GM18507 (cell line): Measurements from ENCODE around the gene OR2C3.
A peak's percentile ranks its signal among the peaks of the same experiment; 100 is the strongest.
"Not testable (repeated sequence)": the region's sequence is repeated elsewhere in the genome, so short reads cannot be mapped to it uniquely, and the experiment has no call there.

Source experiments
- DNase-seq: peaks from one replicate; pipeline ENCODE4 v3.0.0; 2011; ENCODE audit warnings: low read depth; ENCODE audit not compliant: insufficient read length; ENCODE audit errors: extremely low spot score
- FAIRE-seq: peaks from 2 replicates; lab custom pipeline; 2011; peaks lifted over from hg19 to GRCh38; lab: Jason Lieb, UNC

The OR2C3 gene

DNA sequence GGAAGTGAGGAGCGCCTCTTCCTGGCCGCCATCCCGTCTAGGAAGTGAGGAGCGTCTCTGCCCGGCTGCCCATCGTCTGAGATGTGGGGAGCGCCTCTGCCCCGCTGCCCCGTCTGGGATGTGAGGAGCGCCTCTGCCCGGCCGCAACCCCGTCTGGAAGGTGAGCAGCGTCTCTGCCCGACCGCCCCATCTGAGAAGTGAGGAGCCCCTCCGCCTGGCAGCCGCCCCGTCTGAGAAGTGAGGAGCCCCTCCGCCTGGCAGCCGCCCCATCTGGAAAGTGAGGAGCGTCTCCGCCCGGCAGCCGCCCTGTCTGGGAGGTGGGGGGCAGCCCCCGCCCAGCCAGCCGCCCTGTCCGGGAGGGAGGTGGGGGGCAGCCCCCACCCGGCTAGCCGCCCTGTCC, 14.4 kb downstream of the OR2C3 start:
- FAIRE-seq, DNase-seq: not testable (repeated sequence)

DNA sequence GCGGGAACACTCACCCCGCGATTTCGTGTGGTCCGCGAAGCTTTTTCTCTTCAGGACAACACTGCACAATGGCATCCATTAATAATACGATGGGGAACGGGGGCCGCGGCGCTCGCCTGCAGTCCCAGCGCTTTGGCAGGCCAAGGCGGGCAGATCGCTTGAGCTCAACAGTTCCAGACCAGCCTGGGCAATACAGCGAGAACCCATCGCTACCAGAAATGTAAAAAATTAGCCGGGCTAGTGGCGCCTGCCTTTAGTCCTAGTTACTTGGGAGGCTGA, 17.7 kb downstream of the OR2C3 start:
- FAIRE-seq (no peak), DNase-seq (no peak)

DNA sequence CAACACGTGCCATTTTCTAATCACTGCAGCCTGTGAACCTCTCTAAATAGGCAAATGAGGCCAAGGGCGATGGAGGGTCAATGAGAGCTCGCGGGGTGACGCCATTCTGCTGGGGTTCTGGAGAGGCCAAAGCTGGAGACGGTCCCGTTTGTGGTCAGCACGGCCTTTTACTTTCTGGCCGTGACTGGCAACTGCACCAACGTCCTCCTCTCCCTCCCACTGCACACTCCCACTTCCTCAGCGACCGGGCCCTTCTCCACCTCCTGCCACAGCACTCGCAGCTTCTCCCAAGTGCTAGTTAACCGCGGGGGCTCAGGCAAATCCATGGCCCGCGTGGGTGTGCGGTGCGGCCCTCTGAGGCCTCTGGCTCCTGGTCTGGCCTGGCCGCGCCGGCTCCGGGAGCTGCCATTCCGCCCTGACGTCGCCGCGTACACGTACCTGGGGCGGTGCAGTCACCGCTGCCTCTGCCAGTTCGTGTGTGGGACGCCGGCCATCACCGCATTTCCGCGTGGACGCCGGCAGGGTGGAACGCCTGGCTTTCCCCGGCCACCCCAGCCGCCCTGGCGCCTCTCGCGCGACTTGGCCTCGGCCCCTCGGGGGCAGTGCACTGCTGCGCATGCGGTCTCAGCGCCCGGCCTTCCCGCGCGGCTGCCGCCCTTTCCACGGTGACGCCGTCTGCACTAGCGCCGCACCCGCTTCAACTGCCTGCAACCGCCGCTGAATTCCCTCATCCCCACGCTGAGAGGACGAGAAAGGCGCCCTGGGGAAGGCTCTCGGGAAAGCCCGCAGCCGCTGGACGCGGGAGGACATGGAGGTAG, 18.2 kb downstream of the OR2C3 start:
- FAIRE-seq (no peak), DNase-seq (no peak)

DNA sequence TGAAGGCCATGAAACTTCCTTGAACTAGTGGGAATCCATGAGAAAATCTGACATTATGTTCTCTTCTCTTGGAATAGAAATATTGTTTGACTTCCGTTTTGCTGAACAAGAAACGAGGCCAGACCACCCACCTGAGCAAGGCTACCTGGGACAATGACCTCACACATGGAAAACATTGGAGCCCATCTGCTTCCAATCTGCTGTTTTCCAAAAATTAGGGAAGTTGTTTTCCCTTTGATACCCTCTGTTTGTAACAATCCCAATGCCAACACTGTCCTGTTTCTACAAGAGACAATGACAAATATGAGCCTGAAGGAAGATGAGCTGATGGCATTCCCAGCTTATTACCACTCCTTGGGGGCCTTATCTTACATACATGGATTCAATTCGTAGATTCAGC, 29.4 kb downstream of the OR2C3 start:
- no peak for FAIRE-seq

DNA sequence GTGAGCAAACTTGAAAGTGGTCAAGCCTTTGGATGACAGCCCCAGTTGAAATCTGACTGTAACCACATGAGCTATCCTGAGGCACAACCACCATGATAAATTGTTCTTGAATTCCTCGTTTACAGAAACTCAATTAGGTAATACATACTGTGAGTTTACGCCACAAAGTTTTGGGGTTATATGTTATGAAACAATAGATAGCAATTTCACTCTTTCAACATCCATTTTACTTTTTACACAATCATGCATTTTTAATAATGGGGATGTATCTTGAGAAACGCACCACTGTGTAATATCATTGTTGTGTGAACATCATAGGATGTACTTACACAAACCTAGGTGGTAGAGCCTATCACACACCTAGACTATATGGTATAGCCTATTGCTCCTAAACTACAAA, 35.4 kb downstream of the OR2C3 start:
- DNase-seq = no peak
- FAIRE-seq = no peak

More for the DNA sequence above, 29.4 kb downstream of the OR2C3 start:
- DNase-seq = no peak

DNA sequence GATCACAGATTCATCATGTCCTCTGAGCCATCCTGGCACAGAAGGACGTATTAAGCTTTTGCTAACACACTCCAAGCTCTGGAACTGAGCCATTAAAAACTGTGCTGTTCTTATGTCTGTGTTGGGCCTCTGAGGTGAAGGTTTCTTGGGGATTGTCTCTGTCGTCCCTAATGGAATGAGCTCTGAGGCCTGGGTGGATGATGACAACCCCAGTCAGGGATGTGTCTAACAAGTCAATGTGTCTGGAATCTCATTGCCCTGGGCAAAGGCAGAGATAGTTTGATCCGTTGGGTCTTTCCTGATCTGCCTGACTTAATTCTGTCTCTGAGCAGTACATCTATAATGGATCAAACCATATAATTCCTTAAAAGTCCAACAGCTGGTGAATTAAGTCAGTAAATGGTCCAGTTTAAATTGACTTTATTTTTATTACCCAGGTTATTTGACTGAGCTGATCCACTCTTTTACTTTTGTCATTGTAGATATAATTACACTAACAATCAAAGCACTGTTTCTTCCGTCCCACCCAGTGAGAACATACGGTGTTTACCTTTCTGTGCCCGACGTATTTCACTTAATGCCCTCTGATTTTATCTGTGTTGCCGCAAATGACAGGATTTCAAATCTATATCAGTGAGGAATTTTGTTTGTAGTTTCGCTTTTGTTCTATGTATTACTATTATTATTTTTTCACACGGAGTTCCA, 39.5 kb downstream of the OR2C3 start:
- FAIRE-seq (no peak), DNase-seq (no peak)

DNA sequence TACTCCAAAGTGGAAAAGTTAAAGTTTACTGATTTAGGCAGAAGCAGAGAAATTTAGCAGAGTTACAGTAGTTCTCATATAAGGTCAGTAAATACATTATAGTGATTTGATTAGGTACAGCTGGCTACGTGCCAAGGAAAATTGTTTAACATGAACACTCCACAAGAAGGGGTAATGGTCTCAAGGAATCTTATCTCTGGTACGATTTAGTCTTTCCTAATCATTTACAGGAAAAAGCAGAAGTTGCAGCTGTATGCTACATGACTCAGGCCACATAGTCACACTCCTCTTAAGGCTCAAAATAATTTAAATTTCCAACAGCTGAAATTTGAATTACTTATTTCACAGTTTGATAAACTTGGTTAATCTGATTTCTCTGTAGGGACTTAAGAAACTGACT, 41.5 kb downstream of the OR2C3 start:
- FAIRE-seq = peak; percentile 56

DNA sequence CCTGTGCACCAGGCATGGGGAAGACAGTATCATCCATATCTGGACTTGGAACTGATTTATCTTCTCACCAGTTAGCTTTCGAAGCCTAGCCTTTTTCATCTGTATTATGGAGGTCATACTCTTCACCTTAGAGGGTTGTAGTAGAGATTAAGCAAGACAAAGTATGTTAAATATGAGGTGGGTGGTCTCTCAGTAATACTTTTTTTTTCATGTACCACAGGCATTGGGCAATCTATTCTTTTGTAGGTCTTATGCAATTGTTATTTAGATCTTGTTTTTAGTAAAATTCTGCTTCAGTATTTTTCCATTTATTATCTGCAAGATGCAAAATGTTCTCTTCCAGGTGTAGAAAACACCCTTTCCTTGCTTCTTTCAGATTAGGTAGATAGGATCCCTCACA, 43.1 kb downstream of the OR2C3 start:
- FAIRE-seq (no peak), DNase-seq (no peak)

More for the DNA sequence above, 41.5 kb downstream of the OR2C3 start:
- DNase-seq = no peak

DNA sequence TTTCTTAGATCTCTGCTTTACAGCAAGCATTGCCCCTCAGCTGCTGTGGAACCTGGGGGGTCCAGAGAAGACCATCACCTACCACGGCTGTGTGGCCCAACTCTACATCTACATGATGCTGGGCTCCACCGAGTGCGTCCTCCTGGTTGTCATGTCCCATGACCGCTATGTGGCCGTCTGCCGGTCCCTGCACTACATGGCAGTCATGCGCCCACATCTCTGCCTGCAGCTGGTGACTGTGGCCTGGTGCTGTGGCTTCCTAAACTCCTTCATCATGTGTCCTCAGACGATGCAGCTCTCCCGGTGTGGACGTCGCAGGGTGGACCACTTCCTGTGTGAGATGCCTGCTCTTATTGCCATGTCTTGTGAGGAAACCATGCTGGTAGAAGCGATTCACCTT, 44.9 kb downstream of the OR2C3 start:
- FAIRE-seq (no peak), DNase-seq (no peak)

DNA sequence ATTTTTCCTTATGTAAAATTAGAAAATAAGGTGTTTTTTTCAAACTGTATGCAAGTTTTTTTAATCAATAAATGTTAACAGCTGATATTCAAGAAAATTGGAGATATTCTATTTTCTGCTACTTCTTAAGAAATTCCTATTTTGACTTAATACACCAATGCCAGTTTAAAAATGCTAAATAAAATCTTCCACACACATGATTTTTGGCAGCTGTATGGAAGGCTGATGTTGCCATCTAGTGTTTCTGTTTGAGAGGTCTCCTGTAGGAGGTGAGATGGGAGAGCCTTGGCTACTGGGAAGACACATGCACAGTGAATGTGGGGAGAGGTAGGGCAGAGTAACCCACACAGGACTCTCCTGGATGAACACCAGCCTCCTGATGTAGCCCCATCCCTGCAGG, 49.2 kb downstream of the OR2C3 start:
- DNase-seq (peak; percentile 32), FAIRE-seq (peak; percentile 66)

DNA sequence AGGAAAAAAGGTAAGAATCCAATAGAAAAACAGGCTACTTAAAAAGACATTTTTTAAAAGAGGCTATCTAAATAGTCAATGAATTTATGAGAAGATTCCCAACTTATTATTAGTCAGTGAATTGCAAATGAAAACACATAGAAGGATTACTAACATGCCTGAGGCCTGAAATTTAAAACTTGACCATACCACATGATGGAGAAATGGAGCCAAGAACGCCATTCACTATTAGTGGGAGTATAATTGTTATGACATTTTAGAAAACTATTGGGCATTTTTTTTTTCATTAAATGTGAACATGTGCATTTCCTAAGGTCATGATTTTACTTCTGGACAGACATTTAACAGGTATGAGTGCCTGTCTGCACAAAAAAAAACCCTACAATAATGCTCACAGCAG, 53.5 kb downstream of the OR2C3 start:
- DNase-seq (no peak), FAIRE-seq (no peak)

DNA sequence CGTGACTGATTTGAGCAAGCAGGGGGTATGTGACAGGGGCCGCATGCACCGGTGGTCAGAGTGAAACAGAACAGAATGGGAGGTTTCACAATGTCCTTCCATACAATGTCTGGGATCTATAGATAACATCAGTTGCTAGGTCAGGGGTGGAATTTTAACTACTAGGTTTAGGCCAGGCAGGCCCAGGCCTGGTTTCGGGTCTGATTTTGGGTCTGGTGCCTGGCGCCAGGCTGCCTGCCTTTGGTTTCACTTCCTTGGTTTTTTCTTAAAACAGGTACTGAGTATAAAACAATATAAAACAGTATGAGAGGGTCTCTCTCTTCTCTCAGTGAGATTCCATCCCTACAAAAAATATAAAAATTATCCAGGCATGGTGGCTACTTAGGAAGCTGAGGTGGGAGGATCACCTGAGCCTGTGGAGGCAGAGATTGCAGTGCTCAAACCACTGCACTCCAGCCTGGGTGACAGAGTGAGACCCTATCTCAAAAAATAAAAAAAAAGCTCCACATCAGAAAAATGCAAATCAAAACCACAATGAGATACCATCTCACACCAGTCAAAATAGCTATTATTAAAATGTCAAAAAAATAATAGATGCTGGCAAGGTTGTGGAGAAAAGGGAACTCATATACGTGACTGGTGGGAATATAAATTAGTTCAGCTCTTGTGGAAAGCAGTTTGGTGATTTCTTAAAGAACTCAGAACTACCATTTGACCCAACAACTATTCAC, 59.7 kb downstream of the OR2C3 start:
- DNase-seq = not testable (repeated sequence)
- FAIRE-seq = peak; percentile 83

DNA sequence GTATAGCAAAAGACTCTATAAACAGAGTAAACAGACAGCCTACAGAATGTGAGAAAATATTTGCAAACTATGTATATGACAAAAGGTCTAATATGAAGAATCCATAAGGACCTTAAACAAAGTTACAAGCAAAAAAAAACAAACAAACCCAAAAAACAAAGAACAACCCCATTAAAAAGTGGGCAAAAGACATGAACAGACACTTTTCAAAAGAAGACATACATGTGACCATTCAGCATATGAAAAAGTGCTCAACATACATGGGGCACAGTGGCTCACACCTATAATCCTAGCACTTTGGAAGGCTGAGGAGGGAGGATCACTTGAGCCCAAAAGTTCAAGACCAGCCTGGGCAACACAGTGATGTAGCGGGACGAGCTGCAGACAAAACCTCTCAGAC, 60.4 kb downstream of the OR2C3 start:
- DNase-seq (no peak), FAIRE-seq (no peak)
